ENCODE data around the gene HERC4. TPM values are rescaled to one million over a fixed set of nuclear protein-coding genes. Genes with fewer than 3 reads are reported as not detected.
"Not testable (repeated sequence)": the region's sequence is repeated elsewhere in the genome, so short reads cannot be mapped to it uniquely, and the experiment has no call there.

HERC4 gene
- total RNA-seq, 2 experiments from 2014 or later, result 39.5 to 41.1 TPM

DNA sequence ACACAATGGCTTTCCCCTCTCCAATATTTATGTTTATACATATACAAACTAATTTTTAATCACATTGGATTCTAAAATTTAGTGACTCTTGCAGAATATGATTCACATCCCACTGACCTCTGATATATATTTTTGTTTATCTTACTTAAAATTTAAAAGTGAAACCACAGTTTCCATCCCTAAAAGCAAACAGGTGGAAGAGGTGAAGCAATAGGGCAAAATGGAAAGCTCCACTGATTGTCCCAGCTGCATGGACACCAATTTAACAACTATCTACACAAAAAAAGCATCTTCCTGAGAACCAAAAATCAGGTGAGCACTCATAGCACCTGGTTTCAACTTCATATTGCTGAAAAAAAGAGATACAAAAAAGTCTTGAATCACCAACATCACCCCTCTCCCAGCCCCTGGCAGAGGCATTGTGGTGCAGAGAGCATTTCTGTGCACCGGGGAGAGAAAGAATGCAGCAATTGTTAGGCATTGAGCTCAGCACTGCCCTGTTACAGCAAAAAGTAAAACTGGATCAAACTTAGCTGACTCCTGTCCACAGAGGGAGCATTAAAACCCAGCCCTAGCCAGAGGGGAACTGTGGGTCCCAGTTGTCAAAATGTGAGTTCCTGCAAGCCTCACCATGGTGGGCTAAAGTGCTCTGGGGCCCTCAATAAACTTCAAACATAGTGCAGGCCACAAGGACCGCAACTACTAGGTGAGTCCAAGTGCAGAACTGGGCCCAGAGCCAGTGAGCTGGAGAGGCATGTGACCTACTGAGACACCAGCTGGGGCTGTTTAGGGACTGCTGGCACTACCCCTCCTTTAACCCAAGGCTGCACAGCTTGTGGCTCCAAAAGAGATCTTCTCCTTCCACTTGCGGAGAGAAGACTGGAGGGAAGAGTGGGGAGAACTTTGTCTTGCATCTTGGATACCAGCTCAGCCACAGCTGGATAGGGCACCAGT is 98.5 kb downstream of the HERC4 start:
- POLR2A ChIA-PET, result interaction anchor here (0.6 kb wide), 1 partner anchor 80 kb away, joined by 3 read pairs; no protein-coding TSS in a partner anchor
- CTCF ChIA-PET, result interaction anchor here (0.6 kb wide), 2 partner anchors 13 to 161 kb away, joined by 3 to 4 read pairs; no protein-coding TSS in a partner anchor

GRCh38 chr10:67975871-67976270 is 99.2 kb downstream of the HERC4 start:
- ChIA-PET POLR2A (no interaction called here), CTCF (no interaction called here)

- CTCF ChIA-PET, result no interaction called here
- POLR2A ChIA-PET, result no interaction called here
Measured at GRCh38 chr10:67971311-67971710, 103.8 kb downstream of the HERC4 start.

DNA sequence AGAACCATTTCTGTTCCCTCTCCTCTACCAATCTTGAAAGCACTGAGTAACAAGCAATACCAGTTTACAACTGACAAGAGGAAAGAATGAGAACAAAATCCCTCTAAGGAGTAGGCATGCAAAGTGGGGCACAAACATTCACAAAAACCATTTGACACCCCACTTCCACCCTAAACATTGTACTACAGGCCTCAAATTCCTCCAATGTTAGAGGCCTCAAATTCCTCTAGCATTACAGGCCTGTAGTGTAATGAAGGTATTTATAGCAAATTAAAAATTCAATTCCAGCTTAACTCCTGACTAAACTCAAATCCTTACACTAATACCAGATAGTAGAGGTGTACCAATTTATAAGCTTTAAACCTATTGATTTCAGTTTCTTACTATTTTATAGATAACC is 105.2 kb downstream of the HERC4 start:
- POLR2A ChIA-PET, result no interaction called here
- CTCF ChIA-PET, result no interaction called here

DNA sequence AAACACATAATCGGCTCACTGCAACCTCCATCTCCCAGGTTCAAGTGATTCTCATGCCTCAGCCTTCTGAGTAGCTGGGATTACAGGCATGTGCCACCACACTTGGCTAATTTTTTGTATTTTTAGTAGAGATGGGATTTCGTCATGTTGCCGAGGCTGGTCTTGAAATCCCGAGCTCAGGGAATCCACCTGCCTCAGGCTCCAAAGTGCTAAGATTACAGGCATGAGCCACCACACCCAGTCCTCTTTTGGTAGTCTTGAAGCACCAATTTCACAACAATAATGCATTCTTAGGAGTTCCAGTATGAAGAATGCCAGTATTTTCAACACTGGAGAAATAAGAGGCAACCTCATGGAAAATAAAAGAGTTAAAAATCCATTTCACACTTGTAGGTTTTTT is 109.0 kb downstream of the HERC4 start:
- POLR2A ChIA-PET, CTCF ChIA-PET: not testable (repeated sequence)

DNA sequence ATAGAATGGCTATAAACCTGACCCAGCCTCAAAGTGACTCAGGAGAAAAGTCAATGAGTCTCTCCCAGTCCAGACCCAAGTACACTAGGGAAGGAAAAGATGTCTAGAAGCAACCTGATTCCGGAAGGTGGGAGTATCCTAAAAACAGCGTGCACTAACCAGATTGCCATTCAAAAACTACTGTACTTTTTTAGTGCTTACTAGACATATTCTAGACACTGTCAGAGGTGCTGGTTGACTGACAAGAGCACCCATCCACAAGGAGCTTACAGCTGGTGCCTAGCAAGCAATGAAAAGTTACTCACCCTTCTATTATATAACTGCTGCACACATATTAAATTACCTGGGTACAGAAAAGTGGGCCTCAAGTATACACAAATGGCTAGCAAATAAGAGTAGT is 109.6 kb downstream of the HERC4 start:
- ChIA-PET POLR2A (no interaction called here), CTCF (no interaction called here)

DNA sequence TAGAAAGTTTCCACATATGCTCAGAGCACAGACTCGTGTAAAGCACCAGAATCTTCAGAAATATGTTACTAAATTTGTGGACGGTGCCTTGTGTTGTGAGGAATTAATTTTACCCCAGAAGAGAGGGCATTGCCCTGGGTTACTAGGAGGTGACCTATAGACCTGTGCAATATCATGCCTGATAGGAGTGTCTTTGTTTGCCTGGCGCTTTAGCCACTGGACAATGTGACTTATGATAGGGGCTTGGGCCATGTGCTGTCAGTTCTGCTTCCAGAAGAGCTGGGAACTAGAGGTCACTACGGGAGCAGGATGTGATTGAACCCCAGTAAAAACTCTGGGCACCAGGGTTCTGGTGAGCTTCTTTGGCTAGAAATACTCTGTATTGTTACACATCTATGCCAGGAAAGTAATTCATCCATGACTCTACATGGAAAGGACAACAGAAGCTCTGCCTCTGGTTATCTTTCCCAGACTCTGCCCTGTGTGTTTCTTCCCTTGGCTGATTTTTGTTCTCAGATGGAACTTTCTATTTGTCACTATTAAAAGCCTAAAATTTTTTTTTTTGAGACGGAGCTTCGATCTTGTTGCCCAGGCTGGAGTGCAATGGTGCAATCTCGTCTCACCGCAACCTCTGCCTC is 115.1 kb downstream of the HERC4 start:
- ChIA-PET POLR2A (no interaction called here), CTCF (interaction anchor here (0.5 to 0.6 kb wide), 2 partner anchors 44 to 82 kb away, joined by 3 to 4 read pairs; no protein-coding TSS in a partner anchor)

- POLR2A ChIA-PET, result no interaction called here
- CTCF ChIA-PET, result no interaction called here
Measured at GRCh38 chr10:67955614-67956013, 119.5 kb downstream of the HERC4 start.

DNA sequence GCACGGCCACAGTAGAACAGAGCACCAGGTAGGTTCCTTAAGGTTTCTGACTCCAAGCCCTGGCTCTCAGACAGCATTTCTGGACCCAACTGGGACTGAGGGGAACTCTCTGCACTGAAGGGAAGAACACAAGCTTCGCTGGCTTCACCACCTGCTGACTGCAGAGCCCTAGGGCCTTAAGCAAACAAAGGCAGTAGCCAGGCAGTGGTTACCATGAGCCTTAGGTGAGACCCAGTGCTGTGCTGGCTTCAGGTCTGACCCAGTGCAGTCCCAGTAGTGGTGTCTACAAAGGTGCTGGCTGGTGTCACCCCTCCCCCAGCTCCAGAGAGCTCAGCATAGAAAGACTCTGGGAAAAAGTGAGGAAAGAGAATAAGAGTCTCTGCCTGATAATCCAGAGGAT is 131.2 kb downstream of the HERC4 start:
- ChIA-PET POLR2A (no interaction called here), CTCF (interaction anchor here (0.6 to 0.9 kb wide), 2 partner anchors 8 to 213 kb away, joined by 3 to 5 read pairs; no protein-coding TSS in a partner anchor)

GRCh38 chr10:67936416-67936815 is 138.7 kb downstream of the HERC4 start:
- ChIA-PET CTCF (no interaction called here), POLR2A (no interaction called here)

DNA sequence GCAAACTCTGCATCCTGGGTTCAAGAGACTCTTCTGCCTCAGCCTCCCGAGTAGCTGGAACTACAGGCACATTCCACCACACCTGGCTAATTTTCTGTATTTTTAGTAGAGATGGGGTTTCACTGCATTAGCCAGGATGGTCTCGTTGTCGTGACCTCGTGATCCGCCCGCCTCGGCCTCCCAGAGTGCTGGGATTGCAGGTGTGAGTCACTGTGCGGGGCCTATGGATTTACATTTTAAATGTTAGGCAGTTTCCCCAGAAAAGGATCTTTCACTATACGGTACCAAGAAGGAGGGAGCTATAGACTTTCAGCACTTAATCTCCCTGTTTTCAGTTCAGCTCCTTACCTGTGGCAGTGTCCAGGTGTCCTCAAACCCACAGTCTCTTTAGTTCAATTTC is 139.9 kb downstream of the HERC4 start:
- ChIA-PET POLR2A (interaction anchor here (0.7 kb wide), 1 partner anchor 151 kb away, joined by 4 read pairs; no protein-coding TSS in a partner anchor), CTCF (interaction anchor here (0.7 kb wide), 1 partner anchor 95 kb away, joined by 3 read pairs; no protein-coding TSS in a partner anchor)

- ChIA-PET POLR2A (no interaction called here), CTCF (interaction anchor here (0.6 kb wide), 1 partner anchor 325 kb away, joined by 3 read pairs; no protein-coding TSS in a partner anchor)
Measured at GRCh38 chr10:67934336-67934735, 140.7 kb downstream of the HERC4 start.

DNA sequence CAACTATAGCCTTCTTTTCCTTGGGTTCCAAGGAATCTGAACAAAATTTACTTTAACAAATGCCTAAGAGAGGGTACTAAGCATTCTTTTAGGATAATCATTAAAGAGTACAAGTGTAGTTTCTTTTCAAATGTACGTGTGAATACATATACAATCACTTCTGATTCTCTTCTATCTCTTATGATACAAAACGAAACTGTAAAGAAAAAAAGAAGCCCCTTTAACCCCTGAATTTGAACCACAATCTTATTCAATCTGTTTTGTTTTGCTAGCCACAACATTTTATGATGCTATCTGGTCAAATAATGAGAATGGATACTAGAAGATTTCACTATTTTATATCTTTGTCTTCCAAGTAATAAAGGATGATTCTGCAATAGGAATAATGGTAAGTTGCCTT is 141.9 kb downstream of the HERC4 start:
- ChIA-PET CTCF (no interaction called here), POLR2A (no interaction called here)

DNA sequence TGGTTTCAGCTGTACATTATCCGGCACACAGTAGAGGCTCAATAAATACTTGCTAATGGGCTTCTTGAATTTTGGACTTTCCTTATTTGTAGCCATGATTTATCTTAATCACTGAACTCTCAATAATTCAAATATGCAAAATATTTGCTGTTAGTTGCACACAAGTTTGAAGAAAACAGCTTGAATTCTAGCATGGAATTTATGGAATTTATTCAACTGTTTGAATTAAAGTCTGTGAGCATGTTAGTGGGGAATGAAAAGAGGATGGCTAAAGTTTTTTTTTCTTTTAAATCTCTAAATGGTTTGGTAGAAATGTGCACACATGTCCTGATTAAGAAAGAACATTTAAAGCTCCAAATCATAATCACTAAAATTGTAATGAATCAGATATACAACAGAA is 148.1 kb downstream of the HERC4 start:
- ChIA-PET POLR2A (no interaction called here), CTCF (no interaction called here)

DNA sequence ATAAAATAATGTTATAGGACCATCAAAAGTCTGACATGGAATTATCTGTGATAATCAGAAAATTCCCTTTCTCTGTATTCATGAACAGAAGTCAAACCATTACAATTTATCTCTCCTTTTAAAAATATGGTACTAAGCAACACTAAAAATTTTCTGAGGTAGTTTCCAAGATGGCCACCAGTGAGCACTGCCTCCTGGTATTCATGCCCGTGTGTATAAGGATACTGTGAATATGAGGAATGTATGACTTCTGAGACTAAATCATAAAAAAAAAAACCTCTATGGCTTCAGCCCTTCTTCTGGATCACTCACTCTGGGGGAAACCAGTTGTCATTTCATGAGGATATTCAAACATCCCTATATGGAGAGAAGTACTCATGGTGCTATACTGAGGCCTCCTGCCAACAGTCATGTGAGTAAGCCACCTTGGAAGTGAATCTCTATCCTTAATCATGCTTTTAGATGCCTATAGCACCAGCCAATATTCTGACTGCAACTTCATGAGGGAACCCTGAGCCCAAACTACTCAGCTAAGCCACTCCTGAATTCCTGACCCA is 149.6 kb downstream of the HERC4 start:
- ChIA-PET POLR2A (no interaction called here), CTCF (no interaction called here)

- POLR2A ChIA-PET, result no interaction called here
- CTCF ChIA-PET, result no interaction called here
Measured at GRCh38 chr10:67924136-67924535, 150.9 kb downstream of the HERC4 start.

DNA sequence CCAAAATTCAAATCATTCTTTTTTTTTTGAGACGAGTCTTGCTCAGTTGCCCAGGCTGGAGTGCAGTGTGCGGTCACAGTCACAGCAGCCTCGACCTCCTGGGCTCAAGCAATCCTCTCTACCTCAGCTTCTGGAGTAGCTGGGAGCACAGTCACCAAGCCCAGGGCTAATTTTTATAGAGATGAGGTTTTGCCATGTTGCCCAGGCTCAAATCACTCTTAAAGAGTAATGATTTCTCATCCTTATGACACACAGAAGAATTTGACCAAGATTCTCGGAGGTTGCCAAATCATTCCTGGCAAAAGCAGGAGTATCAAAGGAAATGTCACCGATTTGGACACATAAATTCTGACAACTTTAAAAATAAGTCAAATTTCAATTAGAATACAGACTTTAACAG is 151.5 kb downstream of the HERC4 start:
- ChIA-PET POLR2A (no interaction called here), CTCF (no interaction called here)

- CTCF ChIA-PET, result no interaction called here
- POLR2A ChIA-PET, result no interaction called here
Measured at GRCh38 chr10:67921065-67921464, 154.0 kb downstream of the HERC4 start.

DNA sequence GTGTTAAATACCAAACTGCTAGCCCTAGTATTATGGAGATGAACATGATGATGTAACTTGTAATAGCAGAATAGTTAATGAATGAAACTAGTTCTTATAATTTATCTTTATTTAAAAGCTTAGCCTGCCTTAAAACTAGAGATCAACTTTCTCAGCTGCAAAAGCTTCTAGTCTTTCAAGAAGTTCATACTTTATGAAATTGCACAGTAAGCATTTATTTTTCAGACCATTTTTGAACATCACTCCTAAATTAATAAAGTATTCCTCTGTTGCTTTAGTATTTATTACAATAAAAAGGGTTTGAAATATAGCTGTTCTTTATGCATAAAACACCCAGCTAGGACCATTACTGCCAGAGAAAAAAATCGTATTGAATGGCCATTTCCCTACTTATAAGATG is 157.4 kb downstream of the HERC4 start:
- ChIA-PET POLR2A (interaction anchor here (0.5 kb wide), 1 partner anchor 105 kb away, joined by 6 read pairs; no protein-coding TSS in a partner anchor), CTCF (no interaction called here)

DNA sequence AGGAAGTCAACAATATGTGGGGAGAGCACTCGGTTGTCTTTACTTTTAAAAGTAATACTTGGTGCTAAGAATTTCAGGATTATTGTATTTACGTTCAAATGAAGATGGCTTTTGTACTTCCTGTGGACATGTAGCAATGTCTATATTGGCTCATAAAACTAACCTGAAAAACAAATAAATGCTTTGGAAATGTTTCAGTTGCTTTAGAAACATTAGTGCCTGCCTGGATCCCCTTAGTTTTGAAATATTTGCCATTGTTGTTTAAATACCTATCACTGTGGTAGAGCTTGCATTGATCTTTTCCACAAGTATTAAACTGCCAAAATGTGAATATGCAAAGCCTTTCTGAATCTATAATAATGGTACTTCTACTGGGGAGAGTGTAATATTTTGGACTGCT is 157.9 kb downstream of the HERC4 start:
- POLR2A ChIA-PET, result no interaction called here
- CTCF ChIA-PET, result no interaction called here
